ENCODE measurements around the gene TMC5.
"Not testable (repeated sequence)": the region's sequence is repeated elsewhere in the genome, so short reads cannot be mapped to it uniquely, and the experiment has no call there.

The TMC5 gene

GRCh38 chr16:19410435-19411171 is 7.1 kb upstream of the TMC5 start:
- peak overlapping the region; percentile 51 for H3K27ac ChIP-seq
- peak; percentile 92 for TF ChIP-seq CTCF (IDR thresholded peaks at IDR 0.05)
- no peak for TF ChIP-seq ZFX (IDR thresholded peaks at IDR 0.05; ENCODE audit: borderline replicate concordance)

DNA sequence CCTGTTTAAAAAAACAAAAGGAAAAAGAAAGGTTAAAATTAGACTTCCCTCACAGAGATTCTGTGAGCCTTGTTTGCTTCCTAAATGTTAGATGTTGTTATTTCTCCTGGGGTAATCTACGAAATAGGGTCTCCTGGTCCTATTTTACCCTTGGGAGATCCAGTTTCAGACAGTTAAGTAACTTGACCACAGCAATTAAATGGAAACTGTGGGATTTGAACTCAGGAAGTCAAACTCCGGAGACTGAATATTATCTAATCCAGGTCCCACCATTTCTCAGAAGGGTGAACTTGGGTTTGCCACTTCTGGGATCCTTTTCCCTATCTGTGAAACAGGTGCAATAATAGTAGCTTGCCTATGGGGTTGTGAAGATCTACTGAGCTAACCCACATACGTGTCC is 6.4 kb upstream of the TMC5 start:
- H3K27ac ChIP-seq = no peak overlapping the region
- no peak for TF ChIP-seq ZFX (IDR thresholded peaks at IDR 0.05; ENCODE audit: borderline replicate concordance)

GRCh38 chr16:19412055-19412454 is 5.6 kb upstream of the TMC5 start:
- H3K27ac ChIP-seq = not testable (repeated sequence)

GRCh38 chr16:19415461-19415860 is 2.2 kb upstream of the TMC5 start:
- H3K27ac ChIP-seq = no peak overlapping the region
- no peak for TF ChIP-seq ZFX (IDR thresholded peaks at IDR 0.05; ENCODE audit: borderline replicate concordance)
- no peak for TF ChIP-seq CTCF (IDR thresholded peaks at IDR 0.05)

DNA sequence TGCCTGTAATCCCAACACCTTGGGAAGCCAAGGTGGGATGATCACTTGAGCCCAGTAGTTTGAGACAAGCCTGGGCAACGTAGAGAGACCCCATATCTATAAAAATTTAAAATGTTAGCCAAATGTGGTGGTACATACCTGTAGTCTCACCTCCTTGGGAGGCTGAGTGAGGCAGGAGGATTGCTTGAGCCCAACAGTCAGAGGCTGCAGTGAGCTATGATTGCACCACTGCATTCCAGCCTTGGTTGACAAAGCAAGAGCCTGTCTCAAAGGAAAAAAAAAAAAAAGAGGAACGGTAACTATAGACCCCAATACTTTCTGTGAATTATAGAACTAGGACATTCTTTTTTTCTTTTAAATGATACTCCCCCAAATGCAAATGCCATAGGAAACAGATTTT is 1.8 kb upstream of the TMC5 start:
- no peak overlapping the region for H3K27ac ChIP-seq
- TF ChIP-seq ZFX (IDR thresholded peaks at IDR 0.05; ENCODE audit: borderline replicate concordance) (no peak), CTCF (IDR thresholded peaks at IDR 0.05) (no peak)

DNA sequence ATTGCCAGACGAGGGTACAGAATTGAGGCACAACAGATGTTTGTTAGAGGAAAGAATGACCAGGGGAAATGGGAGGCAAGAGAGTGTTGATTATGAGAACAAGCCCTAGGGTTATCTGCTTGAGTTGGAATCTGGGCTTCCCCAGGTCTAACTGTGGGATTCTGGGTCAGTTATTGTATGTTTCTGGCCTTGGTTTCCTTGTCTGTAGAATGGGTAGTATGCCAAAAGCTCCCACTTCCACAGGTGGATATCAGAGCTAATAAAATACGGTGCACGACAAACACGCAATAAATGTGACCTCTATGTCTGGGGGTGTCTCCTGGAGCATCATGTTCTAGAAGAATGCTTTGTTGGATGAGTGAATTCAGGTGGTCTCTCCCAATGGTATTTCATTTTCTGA is 517 bp downstream of the TMC5 start:
- TF ChIP-seq ZFX (IDR thresholded peaks at IDR 0.05; ENCODE audit: borderline replicate concordance) (no peak), CTCF (IDR thresholded peaks at IDR 0.05) (no peak)
- H3K27ac ChIP-seq = no peak overlapping the region

GRCh38 chr16:19419698-19420075 is 2.0 kb downstream of the TMC5 start:
- no peak for TF ChIP-seq ZFX (IDR thresholded peaks at IDR 0.05; ENCODE audit: borderline replicate concordance)
- TF ChIP-seq CTCF (IDR thresholded peaks at IDR 0.05) = no peak
- H3K27ac ChIP-seq = no peak overlapping the region

GRCh38 chr16:19424478-19424877 is 6.8 kb downstream of the TMC5 start:
- no peak overlapping the region for H3K27ac ChIP-seq
- TF ChIP-seq ZFX (IDR thresholded peaks at IDR 0.05; ENCODE audit: borderline replicate concordance) = no peak
- TF ChIP-seq CTCF (IDR thresholded peaks at IDR 0.05) = no peak

Data from 22Rv1 (cell line).